GM23338 (cell line): ENCODE results near the gene JAZF1. TPM values are rescaled to one million over a fixed set of nuclear protein-coding genes. Genes with fewer than 3 reads are reported as not detected.

ENCODE experiments used
- ATAC-seq: fragments of 200-7000 bp; cut with Tn5 transposase; 3 replicates; pipeline ENCODE4 v1.9.1; 2020
- DNase-seq: peaks from one replicate; pipeline ENCODE4 v3.0.0-alpha.2; 2015; ENCODE audit warnings: low spot score
- H2AFZ ChIP-seq: fragments of 200-600 bp; sonication (generic); 2 replicates; pipeline ENCODE4 v1.8.0; 2016; ENCODE audit warnings: antibody characterized with exemption, mild to moderate bottlenecking, moderate library complexity
- H3F3A ChIP-seq: fragments of 200-600 bp; sonication (generic); replicated peaks from 2 replicates; pipeline ENCODE4 v1.8.0; 2017; ENCODE audit warnings: antibody characterized with exemption, mixed run types, low read depth
- H3K27ac ChIP-seq: fragments of 200-600 bp; sonication (generic); 2 replicates; pipeline ENCODE4 v1.6.1; 2016; ENCODE audit warnings: low read depth
- H3K27me3 ChIP-seq: fragments of 200-600 bp; sonication (generic); 2 replicates; pipeline ENCODE4 v1.8.0; 2016; ENCODE audit warnings: mild to moderate bottlenecking, mixed run types, moderate library complexity; ENCODE audit not compliant: insufficient read depth
- H3K36me3 ChIP-seq: fragments of 200-600 bp; sonication (generic); 2 replicates; pipeline ENCODE4 v1.8.0; 2016; ENCODE audit warnings: mild to moderate bottlenecking; ENCODE audit not compliant: insufficient read depth
- H3K4me1 ChIP-seq: fragments of 200-600 bp; sonication (generic); 2 replicates; pipeline ENCODE4 v1.8.0; 2016; ENCODE audit warnings: mild to moderate bottlenecking, moderate library complexity; ENCODE audit not compliant: insufficient read depth
- H3K4me2 ChIP-seq: fragments of 200-600 bp; sonication (generic); 2 replicates; pipeline ENCODE4 v1.7.1; 2017; ENCODE audit warnings: mixed run types
- H3K4me3 ChIP-seq: fragments of 200-600 bp; sonication (generic); 2 replicates; pipeline ENCODE4 v1.6.1; 2016; ENCODE audit warnings: mixed run types
- H3K79me2 ChIP-seq: fragments of 200-600 bp; sonication (generic); replicated peaks from 2 replicates; pipeline ENCODE4 v1.8.0; 2017; ENCODE audit warnings: mild to moderate bottlenecking; ENCODE audit not compliant: insufficient read depth
- H3K9me2 ChIP-seq: fragments of 200-600 bp; sonication (generic); 2 replicates; pipeline ENCODE4 v1.8.0; 2017; ENCODE audit not compliant: insufficient read depth
- H4K20me1 ChIP-seq: fragments of 200-600 bp; sonication (generic); replicated peaks from 2 replicates; pipeline ENCODE4 v1.8.0; 2017; ENCODE audit warnings: mild to moderate bottlenecking; ENCODE audit not compliant: insufficient read depth
- H3K27ac Mint-ChIP-seq: 2 replicates; pipeline ENCODE4 v1.8.0; 2020; ENCODE audit warnings: inconsistent platforms, mild to moderate bottlenecking, moderate library complexity, mixed read lengths
- H3K27me3 Mint-ChIP-seq: 3 replicates; pipeline ENCODE4 v1.8.0; 2022; ENCODE audit warnings: low read depth, mild to moderate bottlenecking, moderate library complexity, mixed read lengths, inconsistent platforms; ENCODE audit not compliant: insufficient read depth, poor library complexity
- H3K36me3 Mint-ChIP-seq: 3 replicates; pipeline ENCODE4 v1.8.0; 2021; ENCODE audit warnings: low read depth, mild to moderate bottlenecking, inconsistent platforms, moderate library complexity, mixed read lengths
- H3K4me1 Mint-ChIP-seq: 3 replicates; pipeline ENCODE4 v1.8.0; 2020; ENCODE audit warnings: mild to moderate bottlenecking, inconsistent platforms, mixed read lengths
- H3K4me3 Mint-ChIP-seq: 3 replicates; pipeline ENCODE4 v1.8.0; 2021; ENCODE audit warnings: moderate library complexity, mild to moderate bottlenecking, inconsistent platforms, mixed read lengths
- H3K9me3 Mint-ChIP-seq: 3 replicates; pipeline ENCODE4 v1.8.0; 2020; ENCODE audit warnings: moderate library complexity, mild to moderate bottlenecking, inconsistent platforms, mixed read lengths
- CREB1 ChIP-seq: fragments of 250-450 bp; sonication (Bioruptor Pico); IDR thresholded peaks from 2 replicates; pipeline ENCODE4 v1.5.0; 2020; ENCODE audit warnings: low read depth, mild to moderate bottlenecking, moderate library complexity
- CTCF ChIP-seq, 2 experiments: fragments of 200-600 bp in 1 of 2; sonication (generic) in 1 of 2; conservative IDR thresholded peaks; 2 replicates each; pipeline versions ENCODE4 v1.5.1 to v1.6.1; 2016 to 2017; ENCODE audit warnings: antibody characterized with exemption in 2 of 2, low read depth in 2 of 2, mild to moderate bottlenecking in 2 of 2, moderate library complexity in 1 of 2
- ETS1 ChIP-seq: IDR thresholded peaks from 2 replicates; pipeline ENCODE4 v1.6.1; 2016; ENCODE audit warnings: antibody characterized with exemption
- EZH2 ChIP-seq: fragments of 200-600 bp; sonication (generic); IDR thresholded peaks from one replicate; pipeline ENCODE4 v1.8.0; 2017; ENCODE audit warnings: antibody characterized with exemption, mild to moderate bottlenecking, low read depth; ENCODE audit not compliant: unreplicated experiment
- EZH2phosphoT487 ChIP-seq: fragments of 200-600 bp; sonication (generic); IDR thresholded peaks from one replicate; pipeline ENCODE4 v1.8.1; 2018; ENCODE audit warnings: antibody characterized with exemption; ENCODE audit not compliant: unreplicated experiment
- JUNB ChIP-seq: IDR thresholded peaks from one replicate; pipeline ENCODE4 v1.6.1; 2016; ENCODE audit warnings: antibody characterized with exemption; ENCODE audit not compliant: unreplicated experiment
- NANOG ChIP-seq: IDR thresholded peaks from 2 replicates; pipeline ENCODE4 v1.6.1; 2016; ENCODE audit warnings: antibody characterized with exemption, borderline replicate concordance
- POLR2AphosphoS5 ChIP-seq: IDR thresholded peaks from 2 replicates; pipeline ENCODE4 v1.6.1; 2016; ENCODE audit warnings: antibody characterized with exemption, low read depth
- REST ChIP-seq: IDR thresholded peaks from one replicate; pipeline ENCODE4 v1.6.1; 2018; ENCODE audit warnings: antibody characterized with exemption; ENCODE audit not compliant: unreplicated experiment
- STAT1 ChIP-seq: IDR thresholded peaks from one replicate; pipeline ENCODE4 v1.6.1; 2016; ENCODE audit warnings: antibody characterized with exemption; ENCODE audit not compliant: unreplicated experiment
- ZNF114 ChIP-seq: fragments of 250-450 bp; sonication (Bioruptor Pico); IDR thresholded peaks from 2 replicates; pipeline ENCODE4 v1.5.0; 2020; ENCODE audit warnings: mild to moderate bottlenecking, moderate library complexity
- ZNF331 ChIP-seq: fragments of 250-450 bp; sonication (Bioruptor Pico); IDR thresholded peaks from 2 replicates; pipeline ENCODE4 v1.5.0; 2020; ENCODE audit warnings: low read depth, mild to moderate bottlenecking, moderate library complexity
- ZNF462 ChIP-seq: fragments of 250-450 bp; sonication (Bioruptor Pico); IDR thresholded peaks from 2 replicates; pipeline ENCODE4 v1.5.0; 2020; ENCODE audit warnings: mild to moderate bottlenecking, moderate library complexity
- polyA plus RNA-seq: library from polyadenylated mRNA; unstranded; fragments of >200 nt; fragmentation: Nextera tagmentation; extraction: Ambion mirVana; gene quantifications from 2 replicates; pipeline ENCODE4 v1.2.1, GENCODE V29; 2016
- total RNA-seq: library from RNA; depleted of rRNA; stranded (reverse); fragments of >200 nt; shearing (Covaris generic); gene quantifications from 2 replicates; pipeline ENCODE4 v1.2.3, GENCODE V29; 2014

The JAZF1 gene
- total and polyA plus RNA-seq, 2 experiments from 2014 or later: 12.2 to 22.2 TPM

- Mint-ChIP-seq H3K4me1 (peaks cover 48% of the 10 kb centered on the region), H3K27me3 (no peaks in the 10 kb centered on the region), H3K36me3 (no peaks in the 10 kb centered on the region), H3K27ac (no peak overlapping the region), H3K4me3 (no peak overlapping the region), H3K9me3 (no peaks in the 10 kb centered on the region)
- no peak for DNase-seq
- Histone ChIP-seq H3K79me2 (peaks cover 88% of the 10 kb centered on the region), H3F3A (no peaks in the 10 kb centered on the region), H2AFZ (no peak overlapping the region), H3K27ac (0 out of 2 replicates have a peak overlapping the region, but pooled peaks have one; percentile 7), H4K20me1 (no peaks in the 10 kb centered on the region), H3K4me3 (no peak overlapping the region), H3K27me3 (no peaks in the 10 kb centered on the region), H3K36me3 (no peaks in the 10 kb centered on the region), H3K9me2 (no peaks in the 10 kb centered on the region), H3K4me2 (no peak overlapping the region), H3K4me1 (peaks cover 60% of the 10 kb centered on the region)
- no peak for TF ChIP-seq STAT1
- TF ChIP-seq ZNF114 (CRISPR knock-in tag): no peak
- TF ChIP-seq NANOG: no peak
- TF ChIP-seq ETS1: no peak
- no peak for TF ChIP-seq JUNB
- no peak for TF ChIP-seq ZNF331
- no peak for TF ChIP-seq EZH2
- TF ChIP-seq POLR2AphosphoS5: no peak
- TF ChIP-seq EZH2phosphoT487: no peak
- no peak for TF ChIP-seq CTCF (conservative IDR thresholded peaks at IDR 0.05; ENCODE audit: low read depth in 2 of 2)
- TF ChIP-seq ZNF462 (CRISPR knock-in tag): no peak
- TF ChIP-seq REST: no peak
- TF ChIP-seq CREB1 (CRISPR knock-in tag): no peak
- no peak for ATAC-seq
Measured at GRCh38 chr7:28169230-28169629, 11.4 kb downstream of the JAZF1 start.
